Fibroblast of skin of back (primary cell): ENCODE measurements around the gene GRPEL2.

Experiments
- DNase-seq: peaks from one replicate; pipeline ENCODE4 v3.0.0-alpha.2; 2013

GRPEL2 gene

DNA sequence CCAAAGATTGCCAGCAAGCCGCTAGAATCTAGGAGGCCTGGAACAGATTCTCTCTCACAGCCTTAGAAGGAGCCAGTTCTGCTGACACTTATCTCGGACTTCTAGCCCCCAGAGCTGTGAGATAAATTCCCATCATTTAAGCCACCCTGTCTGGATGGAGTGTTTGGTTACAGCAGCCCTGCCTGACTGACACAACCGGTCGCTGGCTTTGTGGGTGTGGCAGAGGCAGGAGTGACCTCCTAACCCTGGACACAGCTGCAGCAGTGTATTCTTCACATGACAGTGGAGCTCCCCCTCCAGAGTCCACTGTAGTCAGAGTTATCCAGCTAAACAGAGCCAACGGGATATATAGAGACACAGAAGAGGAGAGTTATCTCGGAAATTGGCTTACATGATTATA lies 55.0 kb downstream of the GRPEL2 start:
- DNase-seq: no peak

DNA sequence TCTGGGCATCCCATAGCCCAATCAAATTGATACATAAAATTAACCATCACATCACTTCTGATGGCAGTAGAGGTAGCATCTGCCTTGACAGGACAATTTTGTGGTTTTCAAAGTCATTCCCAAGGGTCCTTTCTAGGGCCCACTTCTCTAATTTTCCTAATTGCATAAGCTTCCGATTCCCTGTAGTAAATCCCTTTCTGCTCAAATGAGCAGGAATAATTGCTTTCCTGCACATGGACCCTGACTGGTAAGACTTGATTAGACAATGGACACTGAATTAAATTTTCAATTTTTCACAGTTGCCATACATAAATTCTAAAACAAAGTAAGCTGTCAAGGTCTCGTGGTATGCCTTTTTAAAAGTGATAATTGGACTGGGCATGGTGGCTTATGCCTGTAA lies 55.8 kb downstream of the GRPEL2 start:
- no peak for DNase-seq

DNA sequence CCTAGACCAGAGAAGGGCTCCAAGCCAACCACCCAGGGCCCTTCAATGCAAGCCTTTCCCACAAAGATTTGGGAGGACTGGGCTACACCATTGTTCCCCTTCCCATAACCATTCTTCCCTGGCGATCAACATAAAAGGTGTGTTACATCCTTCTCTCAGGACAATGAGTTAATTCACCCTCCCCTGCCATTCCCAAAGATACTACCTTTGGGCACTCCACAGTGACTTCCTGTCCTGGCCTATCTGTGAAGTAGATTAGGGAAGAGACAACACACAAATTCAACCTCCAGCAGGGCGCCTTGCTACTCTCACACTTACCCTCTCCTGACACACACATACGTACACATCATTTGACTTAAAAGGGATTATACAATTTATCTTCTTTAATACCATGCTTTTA lies 57.0 kb downstream of the GRPEL2 start:
- DNase-seq: no peak
